GM12878 (cell line): Measurements from ENCODE around the gene ITGA8. TPM values are rescaled to one million over a fixed set of nuclear protein-coding genes. Genes with fewer than 3 reads are reported as not detected.

Experiments used
- ATAC-seq: fragments of 200-7000 bp; cut with Tn5 transposase; 3 replicates; pipeline ENCODE4 v1.9.1; 2020; ENCODE audit warnings: mild to moderate bottlenecking, moderate library complexity
- BruUV-seq: library from RNA; stranded (reverse); fragments of 400-500 nt; replicated peaks from 2 replicates; lab custom pipeline; 2021; lab: Mats Ljungman, UMichigan
- CTCF ChIA-PET: fragments of 300-600 bp; sonication (Branson Sonifier 250); formaldehyde crosslinking; extraction: SDS; loops from one replicate; lab custom pipeline; 2021; ENCODE audit warnings: inconsistent platforms; lab: Yijun Ruan, JAX
- POLR2A ChIA-PET: fragments of 350-600 bp; formaldehyde crosslinking; extraction: SDS; loops from one replicate; lab custom pipeline; 2021; ENCODE audit warnings: inconsistent platforms; lab: Charles Lee
- RAD21 ChIA-PET: fragments of 300-600 bp; sonication (Branson Sonifier 250); formaldehyde crosslinking; loops from one replicate; lab custom pipeline; 2023; ENCODE audit warnings: antibody characterized with exemption; ENCODE audit not compliant: unreplicated experiment; lab: Charles Lee
- SMC1A ChIA-PET: fragments of 300-600 bp; sonication (Branson Sonifier 250); formaldehyde crosslinking; loops from one replicate; lab custom pipeline; 2023; ENCODE audit not compliant: unreplicated experiment, uncharacterized antibody; lab: Charles Lee
- DNase-seq: peaks from one replicate; pipeline ENCODE4 v3.0.0-alpha.2; 2011; ENCODE audit warnings: low read depth, low spot score
- FAIRE-seq: peaks from 3 replicates; lab custom pipeline; 2011; peaks lifted over from hg19 to GRCh38; lab: Jason Lieb, UNC
- H2AFZ ChIP-seq: 2 replicates; pipeline ENCODE4 v1.6.0; 2011; ENCODE audit warnings: low read depth, low read length, control low read depth; ENCODE audit not compliant: control insufficient read depth
- H3K27ac ChIP-seq: 2 replicates; pipeline ENCODE4 v1.5.1; 2011; ENCODE audit warnings: control low read depth; ENCODE audit not compliant: control insufficient read depth, insufficient read depth
- H3K27me3 ChIP-seq, 2 experiments: replicated peaks in 1 of 2; 2 replicates each; pipeline versions ENCODE4 v1.6.0 to v1.6.1; 2011; ENCODE audit warnings: low read length in 1 of 2; ENCODE audit not compliant: control insufficient read depth in 2 of 2, insufficient read depth in 2 of 2
- H3K36me3 ChIP-seq, 2 experiments: 2 replicates each; pipeline ENCODE4 v1.5.1; 2011; ENCODE audit warnings: low read length in 1 of 2; ENCODE audit not compliant: control insufficient read depth in 2 of 2, insufficient read depth in 2 of 2
- H3K4me1 ChIP-seq: 2 replicates; pipeline ENCODE4 v1.6.1; 2011; ENCODE audit warnings: mild to moderate bottlenecking, low read length, moderate library complexity, mixed read lengths; ENCODE audit not compliant: control insufficient read depth, insufficient read depth
- H3K4me2 ChIP-seq: 2 replicates; pipeline ENCODE4 v1.6.0; 2011; ENCODE audit warnings: control low read depth; ENCODE audit not compliant: control insufficient read depth, insufficient read depth
- H3K4me3 ChIP-seq: fragments of 200-600 bp; sonication (generic); 2 replicates; pipeline ENCODE4 v1.5.1; 2016
- H3K79me2 ChIP-seq: 2 replicates; pipeline ENCODE4 v1.6.0; 2011; ENCODE audit warnings: low read length; ENCODE audit not compliant: control insufficient read depth, insufficient read depth
- H3K9ac ChIP-seq: 2 replicates; pipeline ENCODE4 v1.8.0; 2011; ENCODE audit warnings: low read length, control low read depth, mixed read lengths; ENCODE audit not compliant: control insufficient read depth, insufficient read depth
- H3K9me3 ChIP-seq: replicated peaks from 3 replicates; pipeline ENCODE4 v1.5.1; 2011; ENCODE audit warnings: mild to moderate bottlenecking, low read length; ENCODE audit not compliant: control insufficient read depth, insufficient read depth
- H4K20me1 ChIP-seq: 2 replicates; pipeline ENCODE4 v1.6.0; 2011; ENCODE audit not compliant: control insufficient read depth, insufficient read depth
- CBX3 ChIP-seq: fragments of 200-600 bp; sonication (generic); IDR thresholded peaks from 2 replicates; pipeline ENCODE4 v1.6.1; 2016; ENCODE audit warnings: low read depth, borderline replicate concordance
- CTCF ChIP-seq, 3 experiments: IDR thresholded peaks in 2 of 3; conservative IDR thresholded peaks in 1 of 3; 2 replicates each; pipeline ENCODE4 v1.5.1; 2011; ENCODE audit warnings: low read depth in 3 of 3, low read length in 3 of 3, mild to moderate bottlenecking in 3 of 3, control low read depth in 2 of 3, moderate library complexity in 2 of 3, inconsistent platforms in 1 of 3, mixed read lengths in 1 of 3; ENCODE audit not compliant: control insufficient read depth in 2 of 3, insufficient read depth in 1 of 3; ENCODE audit errors: extremely low read depth in 1 of 3
- ETV6 ChIP-seq, 2 experiments: fragments of 450-650 bp in 1 of 2; IDR thresholded peaks in 1 of 2; conservative IDR thresholded peaks in 1 of 2; 2 replicates each; pipeline ENCODE4 v1.6.1; 2014; ENCODE audit warnings: antibody characterized with exemption in 1 of 2, borderline replicate concordance in 1 of 2, low read depth in 1 of 2, mild to moderate bottlenecking in 1 of 2, moderate library complexity in 1 of 2
- EZH2 ChIP-seq: IDR thresholded peaks from 2 replicates; pipeline ENCODE4 v1.6.1; 2012; ENCODE audit warnings: low read depth, mild to moderate bottlenecking, control low read depth, inconsistent platforms, low read length, borderline replicate concordance; ENCODE audit not compliant: control insufficient read depth
- PAX8 ChIP-seq: fragments of 450-650 bp; IDR thresholded peaks from 2 replicates; pipeline ENCODE4 v1.6.1; 2017; ENCODE audit warnings: mild to moderate bottlenecking, moderate library complexity
- PKNOX1 ChIP-seq: fragments of 450-650 bp; IDR thresholded peaks from 2 replicates; pipeline ENCODE4 v1.6.1; 2016; ENCODE audit warnings: mild to moderate bottlenecking
- POLR2A ChIP-seq: IDR thresholded peaks from 2 replicates; pipeline ENCODE4 v1.6.1; 2011; ENCODE audit warnings: low read depth, mild to moderate bottlenecking, low read length
- SKIL ChIP-seq: fragments of 450-650 bp; IDR thresholded peaks from 2 replicates; pipeline ENCODE4 v1.6.1; 2017; ENCODE audit warnings: mild to moderate bottlenecking, low read depth, inconsistent platforms; ENCODE audit not compliant: poor library complexity, severe bottlenecking
- ZNF384 ChIP-seq: IDR thresholded peaks from 2 replicates; pipeline ENCODE4 v1.6.1; 2012; ENCODE audit warnings: low read depth, mild to moderate bottlenecking, low read length, improper control_type of control experiment, borderline replicate concordance
- ZNF592 ChIP-seq: fragments of 450-650 bp; IDR thresholded peaks from 2 replicates; pipeline ENCODE4 v1.6.1; 2017; ENCODE audit warnings: mild to moderate bottlenecking, moderate library complexity
- WGBS: methylation state at CpG from one replicate; pipeline ENCODE4 v1.1.6; 2016; ENCODE audit warnings: low lambda C conversion rate; ENCODE audit not compliant: insufficient replicate concordance, insufficient coverage; ENCODE audit errors: missing lambda C conversion rate; 5-methylcytosine and 5-hydroxymethylcytosine counted together
- in situ Hi-C: fragments of 300-500 bp; cut with MboI; formaldehyde crosslinking; loops from 9 replicates; pipeline ENCODE4 v1.14.3; 2018; ENCODE audit warnings: mixed read lengths
- intact Hi-C: fragments of 100-400 bp; cut with micrococcal nuclease; formaldehyde crosslinking; loops from one replicate; pipeline ENCODE4 v1.14.2; 2022; ENCODE audit not compliant: unreplicated experiment
- polyA plus RNA-seq, 11 experiments: library from polyadenylated mRNA; depleted of rRNA in 4 of 11; unstranded in 6 of 11; stranded (reverse) in 5 of 11; fragments of >200 nt; fragmentation: Nextera tagmentation in 4 of 11; fragmentation: Illumina TruSeq in 1 of 11; extraction: Ambion mirVana in 4 of 11; extraction: Trizol in 1 of 11; gene quantifications; 1 replicate in 1 of 11; 2 replicates in 10 of 11; pipeline versions ENCODE4 v1.2.1 to v1.2.3, GENCODE V29; 2011 to 2016; ENCODE audit warnings: inconsistent platforms in 2 of 11, missing spikeins in 2 of 11, low read depth in 1 of 11
- total RNA-seq, 4 experiments: library from RNA; depleted of rRNA in 3 of 4; stranded (reverse); fragments of >200 nt in 3 of 4; fragmentation: Illumina TruSeq in 1 of 4; extraction: Trizol in 1 of 4; gene quantifications; 2 replicates each; pipeline versions ENCODE4 v1.2.1 to v1.2.3, GENCODE V29; 2013 to 2021

ITGA8 gene
- total and polyA plus RNA-seq, 10 of the 15 experiments (the other 5 are each of a cell fraction or from before 2014, with no cell fraction given) = 0.03 TPM; not detected in 9

- no peaks in the 10 kb centered on the region for H3K4me1 ChIP-seq
- POLR2A ChIA-PET = no interaction called here
- no peak overlapping the region for H3K9ac ChIP-seq
- RAD21 ChIA-PET = no interaction called here
- ATAC-seq = no peak
- CTCF ChIA-PET = no interaction called here
- BruUV-seq = no TSS peak
- intact Hi-C loops (no loop called here), in situ Hi-C loops (no loop called here)
- no peak for DNase-seq
- H3K36me3 ChIP-seq = no peaks in the 10 kb centered on the region
- H2AFZ ChIP-seq = no peak overlapping the region
- 39% methylated on average over 7 of the region's 7 CpGs for WGBS
- no peak for FAIRE-seq
- H4K20me1 ChIP-seq = no peaks in the 10 kb centered on the region
- no peak overlapping the region for H3K4me2 ChIP-seq
- H3K79me2 ChIP-seq = no peaks in the 10 kb centered on the region
- no peaks in the 10 kb centered on the region for H3K9me3 ChIP-seq
- H3K4me3 ChIP-seq = no peak overlapping the region
- no peak overlapping the region for H3K27ac ChIP-seq
- SMC1A ChIA-PET = no interaction called here
- H3K27me3 ChIP-seq = no peaks in the 10 kb centered on the region; a peak in 1 of 4 replicates
- no peak for TF ChIP-seq EZH2
- no peak for TF ChIP-seq ZNF384
- TF ChIP-seq SKIL = no peak
- TF ChIP-seq PAX8 = no peak
- no peak for TF ChIP-seq CBX3
- no peak for TF ChIP-seq ZNF592
- no peak for TF ChIP-seq POLR2A
- TF ChIP-seq PKNOX1 = no peak
- TF ChIP-seq CTCF (IDR thresholded peaks at IDR 0.05 in 2 of 3, conservative IDR thresholded peaks at IDR 0.05 in 1 of 3; ENCODE audit: control insufficient read depth in 2 of 3, extremely low read depth in 1 of 3, insufficient read depth in 1 of 3, low read depth in 3 of 3, low read length in 3 of 3) = no peak
- no peak for TF ChIP-seq ETV6 (conservative IDR thresholded peaks at IDR 0.05 in 1 of 2, IDR thresholded peaks at IDR 0.05 in 1 of 2; ENCODE audit: borderline replicate concordance in 1 of 2, low read depth in 1 of 2)
These were observed 227.7 kb downstream of the ITGA8 start for GRCh38 chr10:15491856-15492642.
